C4-2B (cell line): ENCODE results near the gene DYNC2LI1.

ENCODE experiments used
- CTCF ChIP-seq: fragments of 450-650 bp; conservative IDR thresholded peaks from 2 replicates; pipeline ENCODE4 v1.5.1; 2017; ENCODE audit warnings: mild to moderate bottlenecking
- ZFX ChIP-seq: fragments of 450-650 bp; IDR thresholded peaks from 2 replicates; pipeline ENCODE4 v1.6.1; 2017

GRCh38 chr2:43727634-43728014, 46.2 kb upstream of the DYNC2LI1 start:
- no peak for TF ChIP-seq CTCF
- TF ChIP-seq ZFX = no peak
